H9 (cell line): ENCODE measurements around the gene FARSB. TPM values are rescaled to one million over a fixed set of nuclear protein-coding genes. Genes with fewer than 3 reads are reported as not detected.

Source experiments
- DNase-seq: peaks from one replicate; pipeline ENCODE4 v3.0.0-alpha.2; 2017
- H2AFZ ChIP-seq: one replicate; pipeline ENCODE4 v1.6.1; 2013; ENCODE audit warnings: mild to moderate bottlenecking, low read length, control low read depth, moderate library complexity
- H2AK5ac ChIP-seq: 2 replicates; pipeline ENCODE4 v1.6.1; 2013; ENCODE audit warnings: low read length, control low read depth, mixed read lengths; ENCODE audit not compliant: insufficient read length
- H2BK120ac ChIP-seq: one replicate; pipeline ENCODE4 v1.6.1; 2013; ENCODE audit warnings: low read depth, mild to moderate bottlenecking, low read length, control low read depth, inconsistent platforms; ENCODE audit not compliant: poor library complexity, severe bottlenecking
- H2BK12ac ChIP-seq: 2 replicates; pipeline ENCODE4 v1.6.1; 2013; ENCODE audit warnings: low read length, control low read depth, mixed read lengths, low read depth; ENCODE audit not compliant: insufficient read length
- H2BK15ac ChIP-seq: 2 replicates; pipeline ENCODE4 v1.6.1; 2013; ENCODE audit warnings: low read depth, low read length, control low read depth
- H2BK20ac ChIP-seq: one replicate; pipeline ENCODE4 v1.6.1; 2013; ENCODE audit warnings: low read depth, mild to moderate bottlenecking, low read length, control low read depth, inconsistent platforms; ENCODE audit not compliant: poor library complexity, severe bottlenecking
- H2BK5ac ChIP-seq: 2 replicates; pipeline ENCODE4 v1.6.1; 2013; ENCODE audit warnings: low read length, control low read depth, mixed read lengths; ENCODE audit not compliant: insufficient read length
- H3K14ac ChIP-seq: 2 replicates; pipeline ENCODE4 v1.6.1; 2013; ENCODE audit warnings: low read length, control low read depth; ENCODE audit not compliant: insufficient read depth
- H3K18ac ChIP-seq: 2 replicates; pipeline ENCODE4 v1.6.1; 2013; ENCODE audit warnings: low read depth, mild to moderate bottlenecking, mixed read lengths, low read length, control low read depth; ENCODE audit not compliant: insufficient read length
- H3K23ac ChIP-seq: 2 replicates; pipeline ENCODE4 v1.6.1; 2013; ENCODE audit warnings: low read length, control low read depth, mixed read lengths, low read depth; ENCODE audit not compliant: insufficient read length
- H3K23me2 ChIP-seq: 2 replicates; pipeline ENCODE4 v1.6.1; 2013; ENCODE audit warnings: low read depth, mild to moderate bottlenecking, mixed read lengths, low read length, control low read depth; ENCODE audit not compliant: insufficient read length, poor library complexity, severe bottlenecking
- H3K27ac ChIP-seq: 2 replicates; pipeline ENCODE4 v1.5.1; 2013; ENCODE audit warnings: low read length, control low read depth, mixed read lengths, low read depth; ENCODE audit not compliant: insufficient read length
- H3K27me3 ChIP-seq: 2 replicates; pipeline ENCODE4 v1.6.1; 2013; ENCODE audit warnings: low read length, control low read depth, inconsistent platforms; ENCODE audit not compliant: insufficient read depth
- H3K4ac ChIP-seq: 2 replicates; pipeline ENCODE4 v1.6.1; 2013; ENCODE audit warnings: low read depth, mild to moderate bottlenecking, control low read depth, inconsistent platforms, low read length, moderate library complexity
- H3K4me1 ChIP-seq: 2 replicates; pipeline ENCODE4 v1.6.1; 2013; ENCODE audit warnings: low read length, control low read depth, inconsistent platforms; ENCODE audit not compliant: insufficient read depth
- H3K4me2 ChIP-seq: 2 replicates; pipeline ENCODE4 v1.6.1; 2013; ENCODE audit warnings: low read length, control low read depth, mixed read lengths; ENCODE audit not compliant: insufficient read length, insufficient read depth
- H3K56ac ChIP-seq: 2 replicates; pipeline ENCODE4 v1.6.1; 2013; ENCODE audit warnings: low read depth, mild to moderate bottlenecking, mixed read lengths, low read length, control low read depth; ENCODE audit not compliant: insufficient read length
- H3K79me1 ChIP-seq: 2 replicates; pipeline ENCODE4 v1.6.1; 2013; ENCODE audit warnings: low read depth, mild to moderate bottlenecking, moderate library complexity, low read length, control low read depth, inconsistent platforms; ENCODE audit not compliant: insufficient read depth, poor library complexity, severe bottlenecking
- H3K79me2 ChIP-seq: 2 replicates; pipeline ENCODE4 v1.6.1; 2013; ENCODE audit warnings: low read length, control low read depth, inconsistent platforms; ENCODE audit not compliant: insufficient read depth
- H3K9ac ChIP-seq: 2 replicates; pipeline ENCODE4 v1.6.1; 2013; ENCODE audit warnings: low read length, control low read depth, mixed read lengths; ENCODE audit not compliant: insufficient read length; ENCODE audit errors: extremely low read depth
- H3K9me3 ChIP-seq: one replicate; pipeline ENCODE4 v1.6.1; 2013; ENCODE audit warnings: low read depth, low read length, inconsistent platforms; ENCODE audit not compliant: control insufficient read depth
- H3T11ph ChIP-seq: one replicate; pipeline ENCODE4 v1.6.1; 2013; ENCODE audit warnings: mild to moderate bottlenecking, low read length, control low read depth, inconsistent platforms
- H4K20me1 ChIP-seq: one replicate; pipeline ENCODE4 v1.6.1; 2013; ENCODE audit not compliant: control insufficient read depth, insufficient read length, insufficient read depth
- H4K5ac ChIP-seq: 2 replicates; pipeline ENCODE4 v1.6.1; 2013; ENCODE audit warnings: low read depth, mild to moderate bottlenecking, mixed read lengths, low read length, control low read depth; ENCODE audit not compliant: insufficient read length
- H4K8ac ChIP-seq: replicated peaks from 2 replicates; pipeline ENCODE4 v1.6.1; 2013; ENCODE audit warnings: low read length, control low read depth, mixed read lengths, low read depth; ENCODE audit not compliant: insufficient read length
- H4K91ac ChIP-seq: 2 replicates; pipeline ENCODE4 v1.6.1; 2013; ENCODE audit warnings: low read depth, mild to moderate bottlenecking, moderate library complexity, mixed read lengths, low read length, control low read depth; ENCODE audit not compliant: insufficient read length
- H3K27ac Mint-ChIP-seq, 3 experiments: 2 replicates in 2 of 3; 3 replicates in 1 of 3; pipeline ENCODE4 v1.8.0; 2020 to 2021; ENCODE audit warnings: mixed read lengths in 3 of 3, mild to moderate bottlenecking in 1 of 3, moderate library complexity in 1 of 3
- H3K27me3 Mint-ChIP-seq: 2 replicates; pipeline ENCODE4 v1.8.0; 2021; ENCODE audit warnings: low read depth, mild to moderate bottlenecking, moderate library complexity, mixed read lengths
- H3K36me3 Mint-ChIP-seq, 3 experiments: 2 replicates in 2 of 3; 3 replicates in 1 of 3; pipeline ENCODE4 v1.8.0; 2020 to 2021; ENCODE audit warnings: low read depth in 3 of 3, mixed read lengths in 3 of 3; ENCODE audit not compliant: insufficient read depth in 1 of 3
- H3K4me1 Mint-ChIP-seq, 2 experiments: 2 replicates each; pipeline ENCODE4 v1.8.0; 2020; ENCODE audit warnings: mixed read lengths in 2 of 2
- H3K4me3 Mint-ChIP-seq, 2 experiments: 2 replicates in 1 of 2; 3 replicates in 1 of 2; pipeline ENCODE4 v1.8.0; 2020 to 2021; ENCODE audit warnings: mild to moderate bottlenecking in 2 of 2, mixed read lengths in 2 of 2, moderate library complexity in 1 of 2
- H3K9me3 Mint-ChIP-seq, 2 experiments: 2 replicates in 1 of 2; 3 replicates in 1 of 2; pipeline ENCODE4 v1.8.0; 2020; ENCODE audit warnings: mild to moderate bottlenecking in 2 of 2, mixed read lengths in 2 of 2, moderate library complexity in 1 of 2
- WGBS: extraction: QIAGEN DNeasy Blood & Tissue Kit; methylation state at CpG from one replicate; pipeline ENCODE4 v1.1.7; 2013; ENCODE audit warnings: missing lambda C conversion rate, low lambda C conversion rate, mixed read lengths; ENCODE audit not compliant: insufficient read length; ENCODE audit errors: extremely low coverage; 5-methylcytosine and 5-hydroxymethylcytosine counted together
- total RNA-seq: library from RNA; stranded (reverse); gene quantifications from 2 replicates; pipeline ENCODE4 v1.2.1, GENCODE V29; 2021
- TF ChIP-seq, protein P1 (sequence below): fragments of 200-600 bp; sonication (generic); conservative IDR thresholded peaks from 3 replicates; pipeline ENCODE4 v1.8.0; 2021; ENCODE audit warnings: antibody characterized with exemption, mild to moderate bottlenecking

FARSB gene
- total RNA-seq, 1 experiment from 2014 or later = 32.1 TPM

DNA sequence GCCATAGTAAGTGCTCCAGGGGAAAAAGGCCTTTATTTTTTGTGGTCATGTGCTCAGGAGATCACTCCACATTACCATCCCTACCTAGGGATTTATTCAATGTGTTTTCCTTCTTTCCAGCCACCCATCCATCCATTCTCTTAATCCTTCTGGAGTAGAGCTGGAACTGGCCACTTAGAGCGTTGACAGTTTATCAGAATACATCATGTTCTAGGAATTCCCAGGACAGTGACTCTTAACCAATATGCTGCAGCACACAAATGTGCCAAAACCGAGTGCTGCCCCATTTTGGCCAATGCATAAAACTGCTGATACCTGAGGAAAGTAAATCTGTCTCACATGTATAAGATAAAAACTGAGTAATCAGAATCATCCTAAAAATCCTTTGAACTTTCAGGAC lies 63.7 kb downstream of the FARSB start:
- no peak overlapping the region for H4K91ac ChIP-seq
- no peak overlapping the region for H2BK120ac ChIP-seq
- no peak overlapping the region for H3K23ac ChIP-seq
- H3K4me2 ChIP-seq = no peak overlapping the region
- Mint-ChIP-seq H3K27ac (no peak overlapping the region), H3K9me3 (peaks cover 12 to 19% of the 10 kb centered on the region in 2 experiments; a peak in 4 of 5 replicates), H3K36me3 (peaks cover 35 to 51% (median 46%) of the 10 kb centered on the region in 3 experiments), H3K27me3 (no peaks in the 10 kb centered on the region), H3K4me3 (no peak overlapping the region), H3K4me1 (0 out of 4 replicates have a peak, but pooled peaks cover 0 to 4% of the 10 kb centered on the region in 2 experiments)
- H2BK12ac ChIP-seq = no peak overlapping the region
- TF ChIP-seq, protein P1, sequence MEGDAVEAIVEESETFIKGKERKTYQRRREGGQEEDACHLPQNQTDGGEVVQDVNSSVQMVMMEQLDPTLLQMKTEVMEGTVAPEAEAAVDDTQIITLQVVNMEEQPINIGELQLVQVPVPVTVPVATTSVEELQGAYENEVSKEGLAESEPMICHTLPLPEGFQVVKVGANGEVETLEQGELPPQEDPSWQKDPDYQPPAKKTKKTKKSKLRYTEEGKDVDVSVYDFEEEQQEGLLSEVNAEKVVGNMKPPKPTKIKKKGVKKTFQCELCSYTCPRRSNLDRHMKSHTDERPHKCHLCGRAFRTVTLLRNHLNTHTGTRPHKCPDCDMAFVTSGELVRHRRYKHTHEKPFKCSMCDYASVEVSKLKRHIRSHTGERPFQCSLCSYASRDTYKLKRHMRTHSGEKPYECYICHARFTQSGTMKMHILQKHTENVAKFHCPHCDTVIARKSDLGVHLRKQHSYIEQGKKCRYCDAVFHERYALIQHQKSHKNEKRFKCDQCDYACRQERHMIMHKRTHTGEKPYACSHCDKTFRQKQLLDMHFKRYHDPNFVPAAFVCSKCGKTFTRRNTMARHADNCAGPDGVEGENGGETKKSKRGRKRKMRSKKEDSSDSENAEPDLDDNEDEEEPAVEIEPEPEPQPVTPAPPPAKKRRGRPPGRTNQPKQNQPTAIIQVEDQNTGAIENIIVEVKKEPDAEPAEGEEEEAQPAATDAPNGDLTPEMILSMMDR = no peak
- no peaks in the 10 kb centered on the region for H3K79me1 ChIP-seq
- no peak overlapping the region for H2BK5ac ChIP-seq
- no peak overlapping the region for H4K5ac ChIP-seq
- no peak overlapping the region for H2AK5ac ChIP-seq
- no peaks in the 10 kb centered on the region; the same call in 1 of the 2 replicates for H3K79me2 ChIP-seq
- no peaks in the 10 kb centered on the region for H3K23me2 ChIP-seq
- H4K8ac ChIP-seq = no peak overlapping the region
- H3K27me3 ChIP-seq = no peaks in the 10 kb centered on the region
- H3K4me1 ChIP-seq = no peaks in the 10 kb centered on the region
- H3K56ac ChIP-seq = no peak overlapping the region
- no peak overlapping the region for H3K4ac ChIP-seq
- H3T11ph ChIP-seq = no peak overlapping the region
- no peaks in the 10 kb centered on the region for H3K9me3 ChIP-seq
- WGBS = no CpG with 5 or more reads among the region's 2 CpGs
- no peak overlapping the region for H3K27ac ChIP-seq
- no peak for DNase-seq
- no peak overlapping the region for H3K18ac ChIP-seq
- no peak overlapping the region for H2BK15ac ChIP-seq
- no peak overlapping the region for H2BK20ac ChIP-seq
- H3K14ac ChIP-seq = no peak overlapping the region
- no peaks in the 10 kb centered on the region for H4K20me1 ChIP-seq
- no peak overlapping the region for H3K9ac ChIP-seq
- no peak overlapping the region for H2AFZ ChIP-seq
